HepG2 (cell line): ENCODE results near the gene ABCC2. TPM values are rescaled to one million over a fixed set of nuclear protein-coding genes. Genes with fewer than 3 reads are reported as not detected.
"Not testable (repeated sequence)": the region's sequence is repeated elsewhere in the genome, so short reads cannot be mapped to it uniquely, and the experiment has no call there.

ENCODE experiments used
- ATAC-seq: fragments of 200-7000 bp; cut with Tn5 transposase; 3 replicates; pipeline ENCODE4 v1.9.1; 2020; ENCODE audit warnings: mild to moderate bottlenecking, moderate library complexity
- BruUV-seq: library from RNA; stranded (reverse); fragments of 400-500 nt; replicated peaks from 2 replicates; lab custom pipeline; 2021; lab: Mats Ljungman, UMichigan
- CTCF ChIA-PET: fragments of 300-600 bp; formaldehyde crosslinking; extraction: SDS; loops from one replicate; lab custom pipeline; 2021; ENCODE audit warnings: low total read pairs, inconsistent platforms, low intra/inter-chr PET ratio; lab: Yijun Ruan, JAX
- POLR2A ChIA-PET: fragments of 350-600 bp; sonication (Branson Sonifier 250); formaldehyde crosslinking; loops from one replicate; lab custom pipeline; 2020; ENCODE audit warnings: antibody characterized with exemption, inconsistent platforms; lab: Yijun Ruan, JAX
- DNase-seq: peaks from one replicate; pipeline ENCODE4 v3.0.0-alpha.2; 2015; ENCODE audit warnings: low spot score
- FAIRE-seq: peaks from 3 replicates; lab custom pipeline; 2011; peaks lifted over from hg19 to GRCh38; lab: Jason Lieb, UNC
- H2AFZ ChIP-seq: one replicate; pipeline ENCODE4 v1.6.1; 2011; ENCODE audit warnings: low read length, inconsistent platforms
- H3K27ac ChIP-seq: fragments of 300-600 bp; 3 replicates; pipeline ENCODE4 v1.8.0; 2011; ENCODE audit warnings: mixed run types, mild to moderate bottlenecking, mixed read lengths, low read length, inconsistent platforms; ENCODE audit not compliant: insufficient read depth; ENCODE audit errors: extremely low read length
- H3K27me3 ChIP-seq, 2 experiments: fragments of 200-600 bp in 1 of 2; 2 replicates in 1 of 2; 3 replicates in 1 of 2; pipeline versions ENCODE4 v1.6.0 to v1.8.0; 2011; ENCODE audit warnings: low read length in 2 of 2, mild to moderate bottlenecking in 2 of 2, moderate library complexity in 2 of 2, inconsistent platforms in 1 of 2; ENCODE audit not compliant: insufficient read depth in 2 of 2, control insufficient read depth in 1 of 2
- H3K36me3 ChIP-seq, 2 experiments: fragments of 200-600 bp in 1 of 2; replicated peaks in 1 of 2; 2 replicates in 1 of 2; 3 replicates in 1 of 2; pipeline versions ENCODE4 v1.5.1 to v1.8.0; 2011; ENCODE audit warnings: low read length in 2 of 2, inconsistent platforms in 1 of 2; ENCODE audit not compliant: insufficient read depth in 2 of 2, control insufficient read depth in 1 of 2
- H3K4me1 ChIP-seq: 2 replicates; pipeline ENCODE4 v1.5.1; 2012; ENCODE audit warnings: low read length, inconsistent platforms; ENCODE audit not compliant: insufficient read depth
- H3K4me2 ChIP-seq: 2 replicates; pipeline ENCODE4 v1.6.0; 2011; ENCODE audit warnings: low read depth, low read length, inconsistent platforms
- H3K4me3 ChIP-seq, 3 experiments: fragments of 200-600 bp in 1 of 3; sonication (generic), shearing (Covaris generic) in 1 of 3; replicated peaks in 1 of 3; 2 replicates each; pipeline ENCODE4 v1.5.1; 2011 to 2016; ENCODE audit warnings: low read length in 3 of 3, inconsistent platforms in 2 of 3, low read depth in 2 of 3, mild to moderate bottlenecking in 2 of 3, control low read depth in 1 of 3, mixed read lengths in 1 of 3; ENCODE audit not compliant: insufficient read depth in 1 of 3
- H3K79me2 ChIP-seq: one replicate; pipeline ENCODE4 v1.6.1; 2011; ENCODE audit warnings: low read length, inconsistent platforms; ENCODE audit not compliant: insufficient read depth
- H3K9ac ChIP-seq: 2 replicates; pipeline ENCODE4 v1.6.0; 2011; ENCODE audit warnings: mild to moderate bottlenecking, low read depth, low read length, inconsistent platforms; ENCODE audit not compliant: insufficient read depth
- H3K9me3 ChIP-seq: 2 replicates; pipeline ENCODE4 v1.5.1; 2012; ENCODE audit warnings: mild to moderate bottlenecking, low read length
- H4K20me1 ChIP-seq: 2 replicates; pipeline ENCODE4 v1.6.0; 2011; ENCODE audit warnings: inconsistent platforms, mild to moderate bottlenecking, low read length, moderate library complexity; ENCODE audit not compliant: insufficient read depth
- AKAP8 ChIP-seq: sonication (generic); formaldehyde crosslinking; IDR thresholded peaks from 2 replicates; pipeline ENCODE4 v1.5.1; 2020; ENCODE audit warnings: mild to moderate bottlenecking, missing genetic modification reagents
- ARNTL ChIP-seq: sonication (generic); formaldehyde crosslinking; IDR thresholded peaks from 2 replicates; pipeline ENCODE4 v1.4.0; 2020; ENCODE audit warnings: mild to moderate bottlenecking, missing genetic modification reagents
- KAT8 ChIP-seq: IDR thresholded peaks from 2 replicates; pipeline ENCODE4 v1.6.1; 2016; ENCODE audit warnings: missing genetic modification reagents, missing compliant biosample characterization
- KDM3A ChIP-seq: IDR thresholded peaks from 2 replicates; pipeline ENCODE4 v1.6.1; 2018; ENCODE audit warnings: low read depth, missing compliant biosample characterization
- PBX2 ChIP-seq: IDR thresholded peaks from 2 replicates; pipeline ENCODE4 v1.6.1; 2016; ENCODE audit warnings: control low read depth
- RCOR2 ChIP-seq: IDR thresholded peaks from 2 replicates; pipeline ENCODE4 v1.6.1; 2016; ENCODE audit warnings: missing biosample characterization, missing genetic modification reagents
- THYN1 ChIP-seq: sonication (generic); formaldehyde crosslinking; IDR thresholded peaks from 2 replicates; pipeline ENCODE4 v1.8.1; 2023; ENCODE audit warnings: low read depth, mild to moderate bottlenecking, moderate library complexity, missing genetic modification reagents, borderline replicate concordance
- ZBTB2 ChIP-seq: sonication (generic); formaldehyde crosslinking; IDR thresholded peaks from 2 replicates; pipeline ENCODE4 v1.8.0; 2022; ENCODE audit warnings: low read depth, missing genetic modification reagents
- ZNF10 ChIP-seq: sonication (generic); formaldehyde crosslinking; IDR thresholded peaks from 2 replicates; pipeline ENCODE4 v1.4.0; 2020; ENCODE audit warnings: mild to moderate bottlenecking, low read depth, missing genetic modification reagents, borderline replicate concordance
- ZNF350 ChIP-seq: sonication (generic); formaldehyde crosslinking; IDR thresholded peaks from 2 replicates; pipeline ENCODE4 v1.4.0; 2020; ENCODE audit warnings: mild to moderate bottlenecking, low read depth, missing genetic modification reagents, borderline replicate concordance
- ZNF879 ChIP-seq: sonication (generic); formaldehyde crosslinking; IDR thresholded peaks from 2 replicates; pipeline ENCODE4 v1.8.1; 2023; ENCODE audit warnings: missing genetic modification reagents
- WGBS: methylation state at CpG from one replicate; pipeline ENCODE4 v1.1.6; 2017; ENCODE audit warnings: low lambda C conversion rate; 5-methylcytosine and 5-hydroxymethylcytosine counted together
- in situ Hi-C: cut with HindIII; loops from 2 replicates; pipeline ENCODE4 v1.10.0; 2017; ENCODE audit warnings: low pct_unique_long_range_greater_than_20kb; ENCODE audit not compliant: extremely low pct_ligation_motif_present
- intact Hi-C: fragments of 100-400 bp; cut with micrococcal nuclease; formaldehyde crosslinking; loops from one replicate; pipeline ENCODE4 v1.10.0; 2022; ENCODE audit not compliant: unreplicated experiment
- polyA plus RNA-seq, 8 experiments: library from polyadenylated mRNA; depleted of rRNA in 3 of 8; stranded (reverse) in 7 of 8; unstranded in 1 of 8; fragments of >200 nt; fragmentation: Illumina TruSeq in 4 of 8; extraction: Trizol in 4 of 8; gene quantifications; 2 replicates each; pipeline versions ENCODE4 v1.2.1 to v1.2.3, GENCODE V29; 2011 to 2016; ENCODE audit warnings: low read depth in 4 of 8, missing spikeins in 1 of 8, mixed read lengths in 1 of 8; ENCODE audit not compliant: insufficient read depth in 1 of 8
- total RNA-seq, 5 experiments: library from RNA; depleted of rRNA; stranded (reverse); fragments of >200 nt; fragmentation: Illumina TruSeq; extraction: Trizol; gene quantifications; 2 replicates each; pipeline ENCODE4 v1.2.3, GENCODE V29; 2016; ENCODE audit warnings: low read depth in 1 of 5

The ABCC2 gene
- total and polyA plus RNA-seq, 2 of the 13 experiments (the other 11 are each of a cell fraction or from before 2014, with no cell fraction given): 181 to 497 TPM

GRCh38 chr10:99860466-99860865, 78.0 kb downstream of the ABCC2 start:
- DNase-seq: no peak
- no peaks in the 10 kb centered on the region for H3K36me3 ChIP-seq
- intact Hi-C loops: no loop called here
- TF ChIP-seq ZNF10 (CRISPR knock-in tag) (no peak), KAT8 (CRISPR knock-in tag) (no peak), PBX2 (CRISPR knock-in tag) (no peak), ZNF350 (CRISPR knock-in tag) (no peak), ZBTB2 (no peak), KDM3A (CRISPR knock-in tag) (no peak), ZNF879 (CRISPR knock-in tag) (no peak), ARNTL (no peak), THYN1 (CRISPR knock-in tag) (no peak), AKAP8 (CRISPR knock-in tag) (no peak), RCOR2 (CRISPR knock-in tag) (no peak)
- BruUV-seq: no TSS peak
- H3K9ac ChIP-seq: no peak overlapping the region
- H3K27me3 ChIP-seq: no peaks in the 10 kb centered on the region
- CTCF ChIA-PET: interaction anchor here (1.7 to 2.1 kb wide), 3 partner anchors 14 to 185 kb away, joined by 3 to 9 read pairs (median 5); partner anchors contain the start of gene DNMBP
- no peak overlapping the region for H3K4me2 ChIP-seq
- peaks cover 32% of the 10 kb centered on the region for H3K4me1 ChIP-seq
- in situ Hi-C loops: no loop called here
- no peak overlapping the region for H3K27ac ChIP-seq
- H3K79me2 ChIP-seq: no peaks in the 10 kb centered on the region
- no peaks in the 10 kb centered on the region for H3K9me3 ChIP-seq
- WGBS: 82% methylated on average over 8 of the region's 8 CpGs
- ATAC-seq: no peak
- POLR2A ChIA-PET: interaction anchor here (1.2 kb wide), 1 partner anchor 67 kb away, joined by 3 read pairs; no protein-coding TSS in a partner anchor
- H4K20me1 ChIP-seq: no peaks in the 10 kb centered on the region
- no peak overlapping the region for H3K4me3 ChIP-seq
- FAIRE-seq: no peak
- H2AFZ ChIP-seq: no peak overlapping the region

- H3K9ac ChIP-seq, FAIRE-seq, H3K36me3 ChIP-seq, CTCF ChIA-PET, H3K27me3 ChIP-seq, intact Hi-C loops, POLR2A ChIA-PET, H3K4me3 ChIP-seq, ATAC-seq, H3K27ac ChIP-seq, H4K20me1 ChIP-seq, H3K4me2 ChIP-seq, H2AFZ ChIP-seq, H3K9me3 ChIP-seq, H3K79me2 ChIP-seq, BruUV-seq, DNase-seq, in situ Hi-C loops: not testable (repeated sequence)
- peaks cover 47% of the 10 kb centered on the region for H3K4me1 ChIP-seq
- 61% methylated on average over 9 of the region's 9 CpGs for WGBS
Measured at GRCh38 chr10:99863535-99864240, 81.2 kb downstream of the ABCC2 start.
